Activated CD8-positive, alpha-beta memory T cell treated with anti-CD3 and anti-CD28 coated beads, Interleukin-2, amount 50 U/mL, for 4 hours (primary cell): ENCODE measurements around the gene DLL1.

ENCODE experiments used
- DNase-seq: peaks from one replicate; pipeline ENCODE4 v3.0.0-alpha.2; 2020

Gene DLL1

GRCh38 chr6:170295510-170296422 is 4.9 kb upstream of the DLL1 start:
- DNase-seq: peak; percentile 59

GRCh38 chr6:170294813-170295509 is 4.1 kb upstream of the DLL1 start:
- no peak for DNase-seq

GRCh38 chr6:170294298-170294730 is 3.4 kb upstream of the DLL1 start:
- no peak for DNase-seq

GRCh38 chr6:170293341-170294231 is 2.7 kb upstream of the DLL1 start:
- no peak for DNase-seq

- DNase-seq: no peak
These were observed 1.7 kb upstream of the DLL1 start for GRCh38 chr6:170292407-170293158.

GRCh38 chr6:170292111-170292406 is 1.2 kb upstream of the DLL1 start:
- DNase-seq: no peak

- DNase-seq: peak; percentile 49
These were observed 613 bp upstream of the DLL1 start for GRCh38 chr6:170291271-170292110.

GRCh38 chr6:170289951-170290295 is 955 bp downstream of the DLL1 start:
- peak; percentile 33 for DNase-seq

GRCh38 chr6:170289180-170289931 is 1.5 kb downstream of the DLL1 start:
- peak; percentile 33 for DNase-seq

- no peak for DNase-seq
These were observed 2.1 kb downstream of the DLL1 start for GRCh38 chr6:170288852-170289179.

GRCh38 chr6:170288091-170288631 is 2.7 kb downstream of the DLL1 start:
- DNase-seq: no peak

GRCh38 chr6:170287371-170287876 is 3.5 kb downstream of the DLL1 start:
- DNase-seq: no peak

GRCh38 chr6:170286934-170287265 is 4.0 kb downstream of the DLL1 start:
- DNase-seq: no peak

GRCh38 chr6:170286246-170286933 is 4.5 kb downstream of the DLL1 start:
- no peak for DNase-seq

GRCh38 chr6:170285482-170285881 is 5.4 kb downstream of the DLL1 start:
- no peak for DNase-seq

GRCh38 chr6:170284866-170285469 is 5.9 kb downstream of the DLL1 start:
- DNase-seq: no peak

- DNase-seq: no peak
These were observed 6.6 kb downstream of the DLL1 start for GRCh38 chr6:170284126-170284773.

GRCh38 chr6:170283212-170284081 is 7.4 kb downstream of the DLL1 start:
- no peak for DNase-seq
